ENCODE results near the gene CUEDC1. TPM values are rescaled to one million over a fixed set of nuclear protein-coding genes. Genes with fewer than 3 reads are reported as not detected.

The CUEDC1 gene
- total RNA-seq, 1 experiment from 2014 or later = 27.5 TPM

GRCh38 chr17:57832314-57833178 lies 122.7 kb downstream of the CUEDC1 start:
- no peaks in the 10 kb centered on the region for H3K9me3 Mint-ChIP-seq (ENCODE audit: unreplicated experiment)
- no peak overlapping the region for H3K4me3 Mint-ChIP-seq (ENCODE audit: unreplicated experiment)
- intact Hi-C loops (cut with micrococcal nuclease; ENCODE audit: unreplicated experiment) = loop anchor here (1.0 to 10.0 kb wide), 2 partner anchors 88 to 701 kb away; partner anchors contain the start of gene CCDC182
- Histone ChIP-seq H3K27me3 (replicated peaks; ENCODE audit: control insufficient read depth, insufficient read depth, low read length) (no peaks in the 10 kb centered on the region), H3K36me3 (ENCODE audit: control insufficient read depth, insufficient read depth, low read length) (no peaks in the 10 kb centered on the region; the same call in 1 of the 2 replicates), H3K9me3 (no peaks in the 10 kb centered on the region), H3K4me3 (ENCODE audit: low read depth, low read length) (no peak overlapping the region), H3K4me1 (peaks cover 5% of the 10 kb centered on the region; the same call in 1 of the 2 replicates)
- no peak for TF ChIP-seq CTCF (IDR thresholded peaks at IDR 0.05; ENCODE audit: insufficient read depth in 1 of 2, low read depth in 1 of 2, low read length in 1 of 2, severe bottlenecking in 1 of 2, unreplicated experiment in 1 of 2)
- POLR2A ChIA-PET = no interaction called here
- no peak for DNase-seq
- no TSS peak for BruUV-seq (replicated peaks)
- H3K4me1 Mint-ChIP-seq (ENCODE audit: low read depth, unreplicated experiment) = peaks cover 6% of the 10 kb centered on the region
- H3K27ac Mint-ChIP-seq (ENCODE audit: unreplicated experiment) = no peak overlapping the region
- CTCF ChIA-PET = interaction anchor here (0.6 to 3.7 kb wide), 13 partner anchors 10 to 703 kb away, joined by 3 to 12 read pairs (median 4); partner anchors contain the start of gene MRPS23
- H3K27me3 Mint-ChIP-seq (ENCODE audit: insufficient read depth, unreplicated experiment) = no peaks in the 10 kb centered on the region
- H3K36me3 Mint-ChIP-seq (ENCODE audit: insufficient read depth, unreplicated experiment) = peaks cover 10% of the 10 kb centered on the region

DNA sequence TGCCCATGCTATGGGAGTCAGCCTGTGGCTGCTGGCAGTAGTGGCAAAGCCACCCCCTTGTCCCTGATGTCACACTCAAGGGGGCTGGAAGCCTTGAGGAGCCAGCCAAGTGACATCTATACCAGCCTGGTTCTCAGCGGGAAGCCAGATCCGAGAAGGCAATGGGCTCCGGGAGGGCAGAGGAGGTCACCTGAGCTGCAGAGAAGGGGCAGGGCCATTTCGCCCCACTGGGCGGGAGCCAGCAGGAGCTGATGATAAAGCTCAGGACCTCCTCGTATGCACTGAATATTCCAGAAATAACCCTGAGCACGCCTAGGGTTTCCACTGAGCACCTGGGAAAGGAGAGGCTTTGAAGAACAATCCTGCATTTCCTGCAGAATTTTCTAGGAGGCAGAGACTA lies 124.3 kb downstream of the CUEDC1 start:
- H3K36me3 Mint-ChIP-seq (ENCODE audit: insufficient read depth, unreplicated experiment) = no peaks in the 10 kb centered on the region
- DNase-seq = no peak
- H3K9me3 Mint-ChIP-seq (ENCODE audit: unreplicated experiment) = no peaks in the 10 kb centered on the region
- no peaks in the 10 kb centered on the region for H3K9me3 ChIP-seq
- no peaks in the 10 kb centered on the region for H3K27me3 Mint-ChIP-seq (ENCODE audit: insufficient read depth, unreplicated experiment)
- H3K36me3 ChIP-seq (ENCODE audit: control insufficient read depth, insufficient read depth, low read length) = no peaks in the 10 kb centered on the region
- POLR2A ChIA-PET = no interaction called here
- no TSS peak for BruUV-seq (replicated peaks)
- no peak overlapping the region for H3K4me3 ChIP-seq (ENCODE audit: low read depth, low read length)
- CTCF ChIA-PET = interaction anchor here (3.7 kb wide), 1 partner anchor 48 kb away, joined by 12 read pairs; no protein-coding TSS in a partner anchor
- intact Hi-C loops (cut with micrococcal nuclease; ENCODE audit: unreplicated experiment) = loop anchor here (10.0 kb wide), 1 partner anchor 86 kb away; the partner anchor contains the start of gene CCDC182
- no peak overlapping the region for H3K4me3 Mint-ChIP-seq (ENCODE audit: unreplicated experiment)
- TF ChIP-seq CTCF (IDR thresholded peaks at IDR 0.05; ENCODE audit: insufficient read depth in 1 of 2, low read depth in 1 of 2, low read length in 1 of 2, severe bottlenecking in 1 of 2, unreplicated experiment in 1 of 2) = no peak
- H3K4me1 Mint-ChIP-seq (ENCODE audit: low read depth, unreplicated experiment) = peaks cover 6% of the 10 kb centered on the region
- no peak overlapping the region for H3K27ac Mint-ChIP-seq (ENCODE audit: unreplicated experiment)
- no peaks in the 10 kb centered on the region for H3K27me3 ChIP-seq (replicated peaks; ENCODE audit: control insufficient read depth, insufficient read depth, low read length)
- H3K4me1 ChIP-seq = peaks cover 5% of the 10 kb centered on the region; the same call in 1 of the 2 replicates

DNA sequence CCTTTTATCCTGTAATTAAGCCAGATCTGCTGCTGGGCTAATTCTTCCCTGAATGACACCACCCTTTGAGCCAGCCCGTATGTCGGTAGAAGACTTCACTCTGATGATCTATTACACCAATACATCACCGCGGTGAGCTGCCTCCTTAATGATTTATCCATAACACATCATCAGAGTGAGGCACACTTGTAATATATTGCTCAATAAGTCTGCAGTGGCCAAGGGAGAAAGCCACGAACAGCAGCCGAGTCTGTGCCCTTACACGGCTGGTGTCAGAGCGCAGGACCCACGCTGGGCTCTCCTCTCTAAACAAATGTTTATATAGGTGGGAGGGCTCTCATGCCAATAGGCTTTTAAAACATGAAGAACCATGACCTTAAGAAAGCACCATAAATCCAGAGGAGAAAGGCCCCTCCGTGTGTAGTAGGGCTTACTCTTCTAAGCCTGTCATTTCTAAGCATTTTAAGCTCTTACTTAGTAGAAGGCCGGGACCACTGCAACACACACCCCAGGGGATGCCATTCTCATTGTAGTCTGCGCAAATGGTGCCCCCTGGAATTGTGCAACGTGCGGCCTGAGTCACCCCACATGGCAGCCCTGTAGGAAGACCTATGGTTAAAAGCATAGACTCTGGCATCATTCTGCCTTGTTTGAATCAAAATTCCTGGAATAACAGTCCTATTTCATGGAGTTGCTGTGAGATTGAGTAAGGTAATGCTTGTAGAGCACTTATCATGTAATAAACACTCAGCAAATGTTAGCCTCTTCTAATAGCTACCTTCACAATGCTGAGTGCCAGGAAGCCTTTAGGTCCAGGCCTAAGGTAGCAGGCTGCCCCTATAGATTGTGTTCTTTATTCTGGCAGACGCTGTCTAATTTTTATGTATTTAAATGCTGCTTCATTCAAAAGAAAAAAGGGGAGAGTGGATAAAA lies 131.5 kb downstream of the CUEDC1 start:
- POLR2A ChIA-PET = no interaction called here
- Mint-ChIP-seq H3K9me3 (ENCODE audit: unreplicated experiment) (no peaks in the 10 kb centered on the region), H3K4me1 (ENCODE audit: low read depth, unreplicated experiment) (no peaks in the 10 kb centered on the region), H3K27ac (ENCODE audit: unreplicated experiment) (no peak overlapping the region), H3K36me3 (ENCODE audit: insufficient read depth, unreplicated experiment) (no peaks in the 10 kb centered on the region), H3K27me3 (ENCODE audit: insufficient read depth, unreplicated experiment) (no peaks in the 10 kb centered on the region), H3K4me3 (ENCODE audit: unreplicated experiment) (no peak overlapping the region)
- Histone ChIP-seq H3K9me3 (no peaks in the 10 kb centered on the region), H3K27me3 (replicated peaks; ENCODE audit: control insufficient read depth, insufficient read depth, low read length) (no peaks in the 10 kb centered on the region), H3K4me1 (no peaks in the 10 kb centered on the region), H3K4me3 (ENCODE audit: low read depth, low read length) (no peak overlapping the region), H3K36me3 (ENCODE audit: control insufficient read depth, insufficient read depth, low read length) (no peaks in the 10 kb centered on the region)
- CTCF ChIA-PET = no interaction called here
- TF ChIP-seq CTCF (IDR thresholded peaks at IDR 0.05; ENCODE audit: insufficient read depth in 1 of 2, low read depth in 1 of 2, low read length in 1 of 2, severe bottlenecking in 1 of 2, unreplicated experiment in 1 of 2) = no peak
- DNase-seq = no peak
- BruUV-seq (replicated peaks) = no TSS peak
- intact Hi-C loops (cut with micrococcal nuclease; ENCODE audit: unreplicated experiment) = no loop called here

Data from Caco-2 (cell line).